Skeletal muscle tissue (tissue), 4 donors: ENCODE measurements around the gene ASIC2. TPM values are rescaled to one million over a fixed set of nuclear protein-coding genes. Genes with fewer than 3 reads are reported as not detected.

Source experiments
- H3K27ac ChIP-seq: one replicate; pipeline ENCODE4 v1.7.0; 2013; ENCODE audit warnings: mild to moderate bottlenecking, low read depth, low read length, inconsistent platforms
- H3K27me3 ChIP-seq, 3 donors: one replicate each; pipeline ENCODE4 v1.7.0; 2013; ENCODE audit warnings: low read length in 3 of 3; ENCODE audit not compliant: control insufficient read depth in 3 of 3, insufficient read depth in 3 of 3
- H3K36me3 ChIP-seq, 3 donors: one replicate each; pipeline ENCODE4 v1.7.0; 2013; ENCODE audit warnings: low read length in 3 of 3; ENCODE audit not compliant: control insufficient read depth in 3 of 3, insufficient read depth in 3 of 3
- H3K4me1 ChIP-seq, 3 donors: one replicate each; pipeline ENCODE4 v1.7.0; 2013; ENCODE audit warnings: low read length in 3 of 3, mild to moderate bottlenecking in 3 of 3; ENCODE audit not compliant: control insufficient read depth in 3 of 3, insufficient read depth in 3 of 3
- H3K4me3 ChIP-seq, 3 donors: one replicate each; pipeline ENCODE4 v1.7.0; 2013; ENCODE audit warnings: low read length in 3 of 3
- H3K9ac ChIP-seq, 3 donors: one replicate each; pipeline ENCODE4 v1.7.0; 2013; ENCODE audit warnings: low read length in 3 of 3, mild to moderate bottlenecking in 3 of 3, moderate library complexity in 2 of 3, low read depth in 1 of 3
- H3K9me3 ChIP-seq, 3 donors: one replicate each; pipeline ENCODE4 v1.7.0; 2013; ENCODE audit warnings: low read length in 3 of 3; ENCODE audit not compliant: control insufficient read depth in 3 of 3
- total RNA-seq: library from RNA; depleted of rRNA; stranded (reverse); fragments of >200 nt; gene quantifications from one replicate; pipeline ENCODE4 v1.2.3, GENCODE V29; 2014
- donor health status: Osteomylitis.

Gene ASIC2
- total RNA-seq, 1 donor from 2014 or later: not detected

GRCh38 chr17:33217891-33218290 is 75.2 kb downstream of the ASIC2 start:
- Histone ChIP-seq H3K9me3 (no peaks in the 10 kb centered on the region), H3K4me1 (peaks cover 0 to 2% (median 0%) of the 10 kb centered on the region in 3 donors), H3K9ac (no peak overlapping the region), H3K4me3 (no peak overlapping the region), H3K36me3 (no peaks in the 10 kb centered on the region), H3K27me3 (peaks cover 4 to 14% (median 4%) of the 10 kb centered on the region in 3 donors), H3K27ac (no peak overlapping the region)

GRCh38 chr17:33214996-33215395 is 78.1 kb downstream of the ASIC2 start:
- no peak overlapping the region for H3K9ac ChIP-seq
- H3K27me3 ChIP-seq: peaks cover 4 to 19% (median 7%) of the 10 kb centered on the region in 3 donors
- no peak overlapping the region for H3K27ac ChIP-seq
- no peaks in the 10 kb centered on the region for H3K36me3 ChIP-seq
- H3K9me3 ChIP-seq: no peaks in the 10 kb centered on the region
- H3K4me1 ChIP-seq: peaks cover 0 to 2% (median 0%) of the 10 kb centered on the region in 3 donors
- H3K4me3 ChIP-seq: no peak overlapping the region

GRCh38 chr17:33210285-33210684 is 82.8 kb downstream of the ASIC2 start:
- no peaks in the 10 kb centered on the region for H3K36me3 ChIP-seq
- H3K27me3 ChIP-seq: peaks cover 0 to 11% (median 7%) of the 10 kb centered on the region in 3 donors
- no peaks in the 10 kb centered on the region for H3K9me3 ChIP-seq
- no peak overlapping the region for H3K4me3 ChIP-seq
- H3K9ac ChIP-seq: no peak overlapping the region
- no peaks in the 10 kb centered on the region for H3K4me1 ChIP-seq
- H3K27ac ChIP-seq: no peak overlapping the region

DNA sequence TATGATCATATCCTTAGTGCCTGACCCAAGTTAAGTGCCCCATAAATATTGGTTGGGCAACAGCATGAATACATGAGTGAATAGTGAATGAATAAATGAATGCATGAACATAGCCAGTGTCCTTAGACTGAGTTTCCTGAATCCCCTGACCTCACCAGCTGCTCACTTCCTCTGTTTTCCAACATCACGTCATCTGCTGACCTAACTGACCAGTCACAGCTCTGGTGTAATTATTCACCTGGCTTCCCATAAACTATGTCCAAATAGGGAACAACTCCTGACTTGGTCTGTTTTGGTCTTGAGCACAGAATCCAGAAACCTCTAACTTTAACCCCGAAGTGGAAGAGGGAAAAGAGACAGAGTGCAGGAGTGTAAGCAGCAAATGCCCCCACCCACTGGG is 83.4 kb downstream of the ASIC2 start:
- Histone ChIP-seq H3K9ac (no peak overlapping the region), H3K27ac (no peak overlapping the region), H3K4me3 (no peak overlapping the region), H3K4me1 (no peaks in the 10 kb centered on the region), H3K27me3 (peaks cover 0 to 9% (median 7%) of the 10 kb centered on the region in 3 donors), H3K9me3 (no peaks in the 10 kb centered on the region), H3K36me3 (no peaks in the 10 kb centered on the region)

GRCh38 chr17:33207231-33207630 is 85.9 kb downstream of the ASIC2 start:
- Histone ChIP-seq H3K9me3 (no peaks in the 10 kb centered on the region), H3K27me3 (peaks cover 4 to 13% (median 10%) of the 10 kb centered on the region in 3 donors), H3K36me3 (no peaks in the 10 kb centered on the region), H3K4me1 (no peaks in the 10 kb centered on the region), H3K4me3 (no peak overlapping the region), H3K27ac (no peak overlapping the region), H3K9ac (no peak overlapping the region)

- Histone ChIP-seq H3K27me3 (peaks cover 7 to 11% (median 9%) of the 10 kb centered on the region in 3 donors), H3K36me3 (no peaks in the 10 kb centered on the region), H3K9me3 (no peaks in the 10 kb centered on the region), H3K4me1 (no peaks in the 10 kb centered on the region), H3K27ac (no peak overlapping the region), H3K9ac (no peak overlapping the region), H3K4me3 (no peak overlapping the region)
Measured at GRCh38 chr17:33205552-33205951, 87.5 kb downstream of the ASIC2 start.

DNA sequence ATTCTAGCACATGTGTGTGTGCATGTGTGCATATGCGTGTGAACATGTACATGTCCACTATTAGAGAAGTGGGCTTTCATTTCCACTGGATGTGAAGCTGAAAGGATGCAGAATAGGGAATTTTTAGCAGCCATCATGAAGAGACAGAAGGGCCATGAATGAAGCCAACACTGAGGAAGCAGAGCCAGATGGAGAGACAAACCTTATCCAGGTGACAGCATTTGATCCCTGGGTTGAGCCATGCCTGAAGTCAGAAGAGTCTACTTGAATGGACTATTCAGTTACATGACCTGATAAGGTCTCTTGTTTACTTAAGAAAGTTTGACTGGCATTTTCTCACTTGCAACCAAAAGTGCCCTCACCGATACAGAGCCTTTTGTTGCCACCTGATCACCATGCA is 88.4 kb downstream of the ASIC2 start:
- no peaks in the 10 kb centered on the region for H3K4me1 ChIP-seq
- H3K4me3 ChIP-seq: no peak overlapping the region
- peaks cover 7 to 9% (median 8%) of the 10 kb centered on the region in 3 donors for H3K27me3 ChIP-seq

GRCh38 chr17:33204156-33204555 is 88.9 kb downstream of the ASIC2 start:
- H3K27me3 ChIP-seq: peaks cover 7 to 9% (median 8%) of the 10 kb centered on the region in 3 donors
- H3K9me3 ChIP-seq: no peaks in the 10 kb centered on the region
- H3K36me3 ChIP-seq: no peaks in the 10 kb centered on the region
- H3K4me3 ChIP-seq: no peak overlapping the region
- no peak overlapping the region for H3K9ac ChIP-seq
- no peaks in the 10 kb centered on the region for H3K4me1 ChIP-seq
- no peak overlapping the region for H3K27ac ChIP-seq

More for the DNA sequence above, 88.4 kb downstream of the ASIC2 start:
- no peaks in the 10 kb centered on the region for H3K36me3 ChIP-seq
- no peak overlapping the region for H3K9ac ChIP-seq
- no peak overlapping the region for H3K27ac ChIP-seq
- H3K9me3 ChIP-seq: no peaks in the 10 kb centered on the region

- H3K36me3 ChIP-seq: no peaks in the 10 kb centered on the region
- no peaks in the 10 kb centered on the region for H3K9me3 ChIP-seq
- no peak overlapping the region for H3K27ac ChIP-seq
- no peaks in the 10 kb centered on the region for H3K4me1 ChIP-seq
- H3K27me3 ChIP-seq: peaks cover 7 to 9% (median 8%) of the 10 kb centered on the region in 3 donors
- no peak overlapping the region for H3K9ac ChIP-seq
- H3K4me3 ChIP-seq: no peak overlapping the region
Measured at GRCh38 chr17:33202796-33203495, 90.1 kb downstream of the ASIC2 start.

GRCh38 chr17:33202021-33202420 is 91.1 kb downstream of the ASIC2 start:
- Histone ChIP-seq H3K27me3 (peaks cover 6 to 9% (median 7%) of the 10 kb centered on the region in 3 donors), H3K9ac (no peak overlapping the region), H3K4me3 (no peak overlapping the region), H3K4me1 (no peaks in the 10 kb centered on the region), H3K9me3 (no peaks in the 10 kb centered on the region), H3K36me3 (no peaks in the 10 kb centered on the region), H3K27ac (no peak overlapping the region)
